Calu3 (cell line): ENCODE data around the gene TMTC4. TPM values are rescaled to one million over a fixed set of nuclear protein-coding genes. Genes with fewer than 3 reads are reported as not detected.
"Not testable (repeated sequence)": the region's sequence is repeated elsewhere in the genome, so short reads cannot be mapped to it uniquely, and the experiment has no call there.

Source experiments
- BruUV-seq: library from RNA; stranded (reverse); fragments of 400-500 nt; replicated peaks from 2 replicates; lab custom pipeline; 2021; lab: Mats Ljungman, UMichigan
- CTCF ChIA-PET: fragments of 300-600 bp; sonication (Branson Sonifier 250); formaldehyde crosslinking; loops from one replicate; lab custom pipeline; 2022; ENCODE audit warnings: antibody characterized with exemption; lab: Charles Lee
- DNase-seq: peaks from one replicate; pipeline ENCODE4 v3.0.0; 2022
- H3K27ac Mint-ChIP-seq: one replicate; pipeline ENCODE4 v1.8.0; 2022; ENCODE audit warnings: mixed read lengths; ENCODE audit not compliant: unreplicated experiment
- H3K27me3 Mint-ChIP-seq: one replicate; pipeline ENCODE4 v1.8.0; 2022; ENCODE audit warnings: mixed read lengths; ENCODE audit not compliant: unreplicated experiment
- H3K36me3 Mint-ChIP-seq: one replicate; pipeline ENCODE4 v1.8.0; 2022; ENCODE audit warnings: mild to moderate bottlenecking, moderate library complexity, mixed read lengths; ENCODE audit not compliant: insufficient read depth, unreplicated experiment
- H3K4me1 Mint-ChIP-seq: one replicate; pipeline ENCODE4 v1.8.0; 2022; ENCODE audit warnings: mild to moderate bottlenecking, low read depth, mixed read lengths; ENCODE audit not compliant: unreplicated experiment
- H3K4me3 Mint-ChIP-seq: one replicate; pipeline ENCODE4 v1.8.0; 2022; ENCODE audit warnings: mild to moderate bottlenecking, low read depth, moderate library complexity, mixed read lengths; ENCODE audit not compliant: unreplicated experiment
- H3K9me3 Mint-ChIP-seq: one replicate; pipeline ENCODE4 v1.8.0; 2022; ENCODE audit warnings: low read depth, mixed read lengths; ENCODE audit not compliant: unreplicated experiment
- CTCF ChIP-seq: fragments of 200-600 bp; IDR thresholded peaks from one replicate; pipeline ENCODE4 v1.8.0; 2022; ENCODE audit warnings: antibody characterized with exemption; ENCODE audit not compliant: unreplicated experiment
- intact Hi-C: fragments of 100-400 bp; cut with micrococcal nuclease; formaldehyde crosslinking; loops from one replicate; pipeline ENCODE4 v1.10.0; 2022; ENCODE audit not compliant: unreplicated experiment
- total RNA-seq: library from RNA; stranded (reverse); gene quantifications from 2 replicates; pipeline ENCODE4 v1.2.3, GENCODE V29; 2022

Gene TMTC4
- total RNA-seq, 1 experiment from 2014 or later = 8.2 TPM

GRCh38 chr13:100714478-100714877 lies 39.9 kb upstream of the TMTC4 start:
- Mint-ChIP-seq H3K9me3 (no peaks in the 10 kb centered on the region), H3K4me1 (no peaks in the 10 kb centered on the region), H3K27ac (no peak overlapping the region), H3K27me3 (no peaks in the 10 kb centered on the region), H3K36me3 (no peaks in the 10 kb centered on the region), H3K4me3 (no peak overlapping the region)
- DNase-seq = no peak
- intact Hi-C loops = no loop called here
- CTCF ChIA-PET = no interaction called here
- no TSS peak for BruUV-seq
- no peak for TF ChIP-seq CTCF

GRCh38 chr13:100710176-100710575 lies 35.6 kb upstream of the TMTC4 start:
- H3K27me3 Mint-ChIP-seq = no peaks in the 10 kb centered on the region
- no TSS peak for BruUV-seq
- H3K4me1 Mint-ChIP-seq = no peaks in the 10 kb centered on the region
- no peak overlapping the region for H3K4me3 Mint-ChIP-seq
- TF ChIP-seq CTCF = no peak
- H3K36me3 Mint-ChIP-seq = no peaks in the 10 kb centered on the region
- intact Hi-C loops = no loop called here
- no peak for DNase-seq
- CTCF ChIA-PET = no interaction called here
- H3K27ac Mint-ChIP-seq = no peak overlapping the region
- no peaks in the 10 kb centered on the region for H3K9me3 Mint-ChIP-seq

GRCh38 chr13:100707818-100708740 lies 33.5 kb upstream of the TMTC4 start:
- intact Hi-C loops = no loop called here
- Mint-ChIP-seq H3K4me3 (no peak overlapping the region), H3K27ac (no peak overlapping the region), H3K4me1 (no peaks in the 10 kb centered on the region), H3K36me3 (no peaks in the 10 kb centered on the region), H3K27me3 (no peaks in the 10 kb centered on the region), H3K9me3 (no peaks in the 10 kb centered on the region)
- no TSS peak for BruUV-seq
- DNase-seq = no peak
- TF ChIP-seq CTCF = no peak
- CTCF ChIA-PET = interaction anchor here (0.6 kb wide), 1 partner anchor 680 kb away, joined by 3 read pairs; no protein-coding TSS in a partner anchor

GRCh38 chr13:100698331-100698730 lies 23.7 kb upstream of the TMTC4 start:
- BruUV-seq, H3K36me3 Mint-ChIP-seq: not testable (repeated sequence)

GRCh38 chr13:100695509-100695773 lies 20.8 kb upstream of the TMTC4 start:
- Mint-ChIP-seq H3K27me3 (no peaks in the 10 kb centered on the region), H3K4me1 (no peaks in the 10 kb centered on the region), H3K27ac (no peak overlapping the region), H3K4me3 (no peak overlapping the region), H3K9me3 (no peaks in the 10 kb centered on the region), H3K36me3 (no peaks in the 10 kb centered on the region)
- no peak for DNase-seq
- intact Hi-C loops = no loop called here
- no TSS peak for BruUV-seq
- no peak for TF ChIP-seq CTCF
- CTCF ChIA-PET = no interaction called here

More at GRCh38 chr13:100698331-100698730, 23.7 kb upstream of the TMTC4 start:
- intact Hi-C loops, H3K27me3 Mint-ChIP-seq, H3K4me1 Mint-ChIP-seq, H3K9me3 Mint-ChIP-seq, DNase-seq, CTCF ChIA-PET, H3K4me3 Mint-ChIP-seq, H3K27ac Mint-ChIP-seq: not testable (repeated sequence)
